SHP77 (cell line): Measurements from ENCODE around the gene TMBIM6.
"Not testable (repeated sequence)": the region's sequence is repeated elsewhere in the genome, so short reads cannot be mapped to it uniquely, and the experiment has no call there.

ENCODE experiments used
- DNase-seq, 2 experiments: peaks; one replicate each; lab custom pipeline; 2025; lab: John Stamatoyannopoulos, UW

The TMBIM6 gene

GRCh38 chr12:49730050-49730449 lies 11.3 kb upstream of the TMBIM6 start:
- no peak for DNase-seq

GRCh38 chr12:49730568-49731101 lies 10.7 kb upstream of the TMBIM6 start:
- DNase-seq: no peak

GRCh38 chr12:49733219-49734017 lies 7.9 kb upstream of the TMBIM6 start:
- DNase-seq: no peak

- not testable (repeated sequence) for DNase-seq
Measured at GRCh38 chr12:49734900-49735299, 6.5 kb upstream of the TMBIM6 start.

GRCh38 chr12:49738721-49739120 lies 2.6 kb upstream of the TMBIM6 start:
- not testable (repeated sequence) for DNase-seq

GRCh38 chr12:49740277-49740676 lies 1.1 kb upstream of the TMBIM6 start:
- not testable (repeated sequence) for DNase-seq

GRCh38 chr12:49741882-49742620 lies 694 bp downstream of the TMBIM6 start:
- DNase-seq: peak; percentile 22 to 69

GRCh38 chr12:49744363-49744885 lies 3.1 kb downstream of the TMBIM6 start:
- DNase-seq: no peak

- DNase-seq: no peak
Measured at GRCh38 chr12:49748306-49748705, 6.9 kb downstream of the TMBIM6 start.

GRCh38 chr12:49748800-49749199 lies 7.4 kb downstream of the TMBIM6 start:
- no peak for DNase-seq

- DNase-seq: no peak
Measured at GRCh38 chr12:49750027-49750995, 9.0 kb downstream of the TMBIM6 start.

GRCh38 chr12:49750996-49751393 lies 9.6 kb downstream of the TMBIM6 start:
- no peak for DNase-seq

GRCh38 chr12:49761677-49762467 lies 20.5 kb downstream of the TMBIM6 start:
- DNase-seq: no peak

- DNase-seq: no peak
Measured at GRCh38 chr12:49762468-49762847, 21.1 kb downstream of the TMBIM6 start.

- peak; percentile 11 to 35 for DNase-seq
Measured at GRCh38 chr12:49763006-49763591, 21.7 kb downstream of the TMBIM6 start.

GRCh38 chr12:49764126-49764525 lies 22.8 kb downstream of the TMBIM6 start:
- DNase-seq: no peak

- DNase-seq: no peak
Measured at GRCh38 chr12:49766115-49766455, 24.7 kb downstream of the TMBIM6 start.

GRCh38 chr12:49767333-49767732 lies 26.0 kb downstream of the TMBIM6 start:
- no peak for DNase-seq

GRCh38 chr12:49773102-49773501 lies 31.7 kb downstream of the TMBIM6 start:
- DNase-seq: not testable (repeated sequence)

GRCh38 chr12:49776413-49776812 lies 35.1 kb downstream of the TMBIM6 start:
- DNase-seq: peak; percentile 54 to 68
